ENCODE measurements around the gene PPP2CA. TPM values are rescaled to one million over a fixed set of nuclear protein-coding genes. Genes with fewer than 3 reads are reported as not detected.
"Not testable (repeated sequence)": the region's sequence is repeated elsewhere in the genome, so short reads cannot be mapped to it uniquely, and the experiment has no call there.

The PPP2CA gene
- total RNA-seq = 123 TPM
- long read RNA-seq, full-length matches to known transcripts = 581 of 641 reads
- long read RNA-seq, partial matches to known transcripts = 15 of 641 reads
- long read RNA-seq, other reads (novel, unspliced or antisense) = 45 of 641 reads

- DNase-seq (ENCODE audit: low spot score) = peak; percentile 100
Measured at GRCh38 chr5:134225780-134226440, at the start of gene PPP2CA. TSS of gene PPP2CA (minus strand) at chr5:134226073. CDS start at chr5:134225861, 212 bp downstream.

- no peak for DNase-seq (ENCODE audit: low spot score)
Measured at GRCh38 chr5:134273642-134274395, 47.9 kb upstream of the PPP2CA start.

- no peak for DNase-seq (ENCODE audit: low spot score)
Measured at GRCh38 chr5:134271059-134271458, 45.2 kb upstream of the PPP2CA start.

GRCh38 chr5:134268919-134269318 is 43.0 kb upstream of the PPP2CA start:
- no peak for DNase-seq (ENCODE audit: low spot score)

GRCh38 chr5:134268019-134268601 is 42.2 kb upstream of the PPP2CA start:
- no peak for DNase-seq (ENCODE audit: low spot score)

GRCh38 chr5:134267366-134268018 is 41.6 kb upstream of the PPP2CA start:
- DNase-seq (ENCODE audit: low spot score) = no peak

GRCh38 chr5:134263801-134264200 is 37.9 kb upstream of the PPP2CA start:
- no peak for DNase-seq (ENCODE audit: low spot score)

GRCh38 chr5:134262629-134263028 is 36.8 kb upstream of the PPP2CA start:
- DNase-seq (ENCODE audit: low spot score) = not testable (repeated sequence)

- no peak for DNase-seq (ENCODE audit: low spot score)
Measured at GRCh38 chr5:134258896-134259295, 33.0 kb upstream of the PPP2CA start.

GRCh38 chr5:134257176-134257575 is 31.3 kb upstream of the PPP2CA start:
- no peak for DNase-seq (ENCODE audit: low spot score)

GRCh38 chr5:134255418-134256150 is 29.7 kb upstream of the PPP2CA start:
- no peak for DNase-seq (ENCODE audit: low spot score)

GRCh38 chr5:134253368-134254153 is 27.7 kb upstream of the PPP2CA start:
- DNase-seq (ENCODE audit: low spot score) = not testable (repeated sequence)

- DNase-seq (ENCODE audit: low spot score) = no peak
Measured at GRCh38 chr5:134252671-134253070, 26.8 kb upstream of the PPP2CA start.

GRCh38 chr5:134250949-134251348 is 25.1 kb upstream of the PPP2CA start:
- DNase-seq (ENCODE audit: low spot score) = no peak

- DNase-seq (ENCODE audit: low spot score) = no peak
Measured at GRCh38 chr5:134249469-134250379, 23.9 kb upstream of the PPP2CA start.

- DNase-seq (ENCODE audit: low spot score) = no peak
Measured at GRCh38 chr5:134248256-134248655, 22.4 kb upstream of the PPP2CA start.

- no peak for DNase-seq (ENCODE audit: low spot score)
Measured at GRCh38 chr5:134247428-134248224, 21.8 kb upstream of the PPP2CA start.

- DNase-seq (ENCODE audit: low spot score) = no peak
Measured at GRCh38 chr5:134246771-134247427, 21.0 kb upstream of the PPP2CA start.

Measured in mesenteric fat pad (tissue), 1 donor.